ENCODE results near the gene APOBEC3A. TPM values are rescaled to one million over a fixed set of nuclear protein-coding genes. Genes with fewer than 3 reads are reported as not detected.

The APOBEC3A gene
- total RNA-seq, 1 experiment from 2014 or later: not detected

DNA sequence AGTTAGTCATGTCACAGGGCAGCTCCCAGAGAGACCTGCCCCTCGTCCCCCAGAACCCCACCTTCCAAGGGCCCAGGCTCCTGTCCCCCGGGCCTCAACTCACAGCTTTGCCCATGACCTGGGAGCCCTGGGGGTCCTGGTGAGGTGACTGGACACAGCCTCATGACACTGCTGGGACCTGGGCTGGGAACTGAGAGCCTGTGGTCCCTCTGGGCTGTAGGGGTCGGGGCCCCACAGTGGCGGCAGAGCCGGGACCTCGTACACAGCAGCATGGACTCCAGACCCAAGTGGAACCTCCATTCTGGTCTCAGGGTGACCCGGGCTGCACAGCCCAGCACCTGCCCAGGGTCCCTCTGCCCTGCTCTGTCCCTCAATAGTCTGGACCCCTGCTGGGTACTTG is 6.9 kb downstream of the APOBEC3A start:
- H3K36me3 ChIP-seq (ENCODE audit: control insufficient read depth, insufficient read depth, low read length): no peaks in the 10 kb centered on the region
- H3K9me3 Mint-ChIP-seq (ENCODE audit: unreplicated experiment): no peaks in the 10 kb centered on the region
- CTCF ChIA-PET: interaction anchor here (0.6 to 0.9 kb wide), 2 partner anchors 94 to 101 kb away, joined by 3 to 4 read pairs; no protein-coding TSS in a partner anchor
- peaks cover 19% of the 10 kb centered on the region for H3K4me1 ChIP-seq
- H3K27ac Mint-ChIP-seq (ENCODE audit: unreplicated experiment): peak overlapping the region; percentile 42
- H3K4me3 Mint-ChIP-seq (ENCODE audit: unreplicated experiment): no peak overlapping the region
- H3K36me3 Mint-ChIP-seq (ENCODE audit: insufficient read depth, unreplicated experiment): no peaks in the 10 kb centered on the region
- POLR2A ChIA-PET: no interaction called here
- BruUV-seq (replicated peaks): no TSS peak
- no peaks in the 10 kb centered on the region for H3K9me3 ChIP-seq
- TF ChIP-seq, protein P1, sequence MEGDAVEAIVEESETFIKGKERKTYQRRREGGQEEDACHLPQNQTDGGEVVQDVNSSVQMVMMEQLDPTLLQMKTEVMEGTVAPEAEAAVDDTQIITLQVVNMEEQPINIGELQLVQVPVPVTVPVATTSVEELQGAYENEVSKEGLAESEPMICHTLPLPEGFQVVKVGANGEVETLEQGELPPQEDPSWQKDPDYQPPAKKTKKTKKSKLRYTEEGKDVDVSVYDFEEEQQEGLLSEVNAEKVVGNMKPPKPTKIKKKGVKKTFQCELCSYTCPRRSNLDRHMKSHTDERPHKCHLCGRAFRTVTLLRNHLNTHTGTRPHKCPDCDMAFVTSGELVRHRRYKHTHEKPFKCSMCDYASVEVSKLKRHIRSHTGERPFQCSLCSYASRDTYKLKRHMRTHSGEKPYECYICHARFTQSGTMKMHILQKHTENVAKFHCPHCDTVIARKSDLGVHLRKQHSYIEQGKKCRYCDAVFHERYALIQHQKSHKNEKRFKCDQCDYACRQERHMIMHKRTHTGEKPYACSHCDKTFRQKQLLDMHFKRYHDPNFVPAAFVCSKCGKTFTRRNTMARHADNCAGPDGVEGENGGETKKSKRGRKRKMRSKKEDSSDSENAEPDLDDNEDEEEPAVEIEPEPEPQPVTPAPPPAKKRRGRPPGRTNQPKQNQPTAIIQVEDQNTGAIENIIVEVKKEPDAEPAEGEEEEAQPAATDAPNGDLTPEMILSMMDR (IDR thresholded peaks at IDR 0.05; ENCODE audit: insufficient read depth in 1 of 2, low read depth in 1 of 2, low read length in 1 of 2, severe bottlenecking in 1 of 2, unreplicated experiment in 1 of 2): no peak
- intact Hi-C loops (cut with micrococcal nuclease; ENCODE audit: unreplicated experiment): loop anchor here (2.0 kb wide), 1 partner anchor 40 kb away; no protein-coding TSS in a partner anchor
- H3K27me3 ChIP-seq (replicated peaks; ENCODE audit: control insufficient read depth, insufficient read depth, low read length): no peaks in the 10 kb centered on the region
- H3K27me3 Mint-ChIP-seq (ENCODE audit: insufficient read depth, unreplicated experiment): no peaks in the 10 kb centered on the region
- DNase-seq: no peak
- no peak overlapping the region for H3K4me3 ChIP-seq (ENCODE audit: low read depth, low read length)
- peaks cover 13% of the 10 kb centered on the region for H3K4me1 Mint-ChIP-seq (ENCODE audit: low read depth, unreplicated experiment)

DNA sequence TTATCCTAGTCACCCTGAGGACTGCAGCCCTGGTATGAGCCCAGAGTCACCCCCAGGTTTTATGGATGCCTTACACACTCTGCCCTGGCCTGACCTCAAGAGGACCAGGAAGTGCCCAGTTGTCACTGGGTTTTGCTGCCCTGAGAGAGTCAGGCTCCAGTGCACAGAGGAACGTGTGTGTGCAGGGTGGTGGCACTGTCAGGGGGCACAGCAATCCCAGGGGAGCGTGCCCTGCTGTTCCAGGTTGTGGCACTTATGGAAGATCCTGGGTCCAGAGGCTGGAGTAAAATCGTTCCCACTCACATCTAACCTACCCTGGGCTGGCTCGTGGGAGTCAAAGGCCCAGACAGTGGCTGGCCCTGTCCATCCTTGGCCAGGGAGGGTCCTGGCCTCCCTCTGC is 7.6 kb downstream of the APOBEC3A start:
- DNase-seq: no peak
- Histone ChIP-seq H3K4me1 (peaks cover 19% of the 10 kb centered on the region), H3K27me3 (replicated peaks; ENCODE audit: control insufficient read depth, insufficient read depth, low read length) (no peaks in the 10 kb centered on the region), H3K4me3 (ENCODE audit: low read depth, low read length) (no peak overlapping the region), H3K9me3 (no peaks in the 10 kb centered on the region), H3K36me3 (ENCODE audit: control insufficient read depth, insufficient read depth, low read length) (no peaks in the 10 kb centered on the region)
- Mint-ChIP-seq H3K9me3 (ENCODE audit: unreplicated experiment) (no peaks in the 10 kb centered on the region), H3K4me1 (ENCODE audit: low read depth, unreplicated experiment) (peaks cover 13% of the 10 kb centered on the region), H3K27ac (ENCODE audit: unreplicated experiment) (no peak overlapping the region), H3K27me3 (ENCODE audit: insufficient read depth, unreplicated experiment) (no peaks in the 10 kb centered on the region), H3K4me3 (ENCODE audit: unreplicated experiment) (no peak overlapping the region), H3K36me3 (ENCODE audit: insufficient read depth, unreplicated experiment) (no peaks in the 10 kb centered on the region)
- TF ChIP-seq, protein P1 (IDR thresholded peaks at IDR 0.05; ENCODE audit: insufficient read depth in 1 of 2, low read depth in 1 of 2, low read length in 1 of 2, severe bottlenecking in 1 of 2, unreplicated experiment in 1 of 2): no peak
- POLR2A ChIA-PET: no interaction called here
- intact Hi-C loops (cut with micrococcal nuclease; ENCODE audit: unreplicated experiment): loop anchor here (2.0 kb wide), 1 partner anchor 40 kb away; no protein-coding TSS in a partner anchor
- CTCF ChIA-PET: no interaction called here
- BruUV-seq (replicated peaks): no TSS peak

DNA sequence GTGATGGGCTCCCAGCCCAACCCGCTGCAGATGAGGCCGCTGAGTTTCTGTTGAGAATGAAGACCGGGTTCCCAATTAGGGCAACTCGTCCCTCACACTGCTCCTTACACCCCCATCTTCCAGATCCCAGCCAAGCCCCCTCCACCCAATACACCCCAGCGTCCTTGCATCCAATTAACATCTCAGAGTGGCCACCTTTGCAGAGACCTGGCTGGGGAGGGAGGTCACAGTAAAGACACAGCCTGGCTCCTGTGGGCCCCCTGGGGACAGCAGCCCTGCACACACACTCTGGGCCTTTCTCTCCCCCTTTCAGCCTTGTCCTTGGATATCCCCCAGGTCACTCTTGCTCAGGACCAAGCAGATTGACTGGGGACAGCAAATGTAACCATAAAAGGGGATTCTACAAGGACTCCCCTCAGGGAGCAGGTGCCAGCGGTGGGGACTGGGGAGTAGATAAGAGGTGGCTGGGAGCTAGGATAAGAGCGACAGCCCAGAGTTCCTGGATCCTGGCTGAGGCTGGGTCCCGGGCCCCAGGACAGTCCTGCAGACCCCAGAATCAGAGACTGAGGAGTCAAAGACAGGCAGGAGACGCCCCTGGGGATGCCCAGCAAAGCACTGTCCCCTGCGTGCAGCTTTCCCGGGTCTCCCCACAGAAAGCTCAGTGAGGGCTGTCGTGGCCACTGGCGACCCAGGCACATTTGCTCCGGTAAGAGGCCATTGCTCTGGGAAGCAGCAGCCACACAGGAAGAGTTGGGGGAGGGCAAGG is 8.4 kb downstream of the APOBEC3A start:
- H3K4me3 Mint-ChIP-seq (ENCODE audit: unreplicated experiment): no peak overlapping the region

More for the DNA sequence above, 8.4 kb downstream of the APOBEC3A start:
- DNase-seq: no peak
- Mint-ChIP-seq H3K4me1 (ENCODE audit: low read depth, unreplicated experiment) (peaks cover 13% of the 10 kb centered on the region), H3K36me3 (ENCODE audit: insufficient read depth, unreplicated experiment) (peaks cover 4% of the 10 kb centered on the region), H3K9me3 (ENCODE audit: unreplicated experiment) (no peaks in the 10 kb centered on the region), H3K27ac (ENCODE audit: unreplicated experiment) (no peak overlapping the region), H3K27me3 (ENCODE audit: insufficient read depth, unreplicated experiment) (no peaks in the 10 kb centered on the region)
- ChIA-PET POLR2A (no interaction called here), CTCF (no interaction called here)
- H3K4me1 ChIP-seq: peaks cover 19% of the 10 kb centered on the region
- TF ChIP-seq, protein P1 (IDR thresholded peaks at IDR 0.05; ENCODE audit: insufficient read depth in 1 of 2, low read depth in 1 of 2, low read length in 1 of 2, severe bottlenecking in 1 of 2, unreplicated experiment in 1 of 2): no peak
- no peak overlapping the region for H3K4me3 ChIP-seq (ENCODE audit: low read depth, low read length)
- H3K9me3 ChIP-seq: no peaks in the 10 kb centered on the region
- no TSS peak for BruUV-seq (replicated peaks)
- intact Hi-C loops (cut with micrococcal nuclease; ENCODE audit: unreplicated experiment): loop anchor here (2.0 kb wide), 1 partner anchor 41 kb away; no protein-coding TSS in a partner anchor
- H3K36me3 ChIP-seq (ENCODE audit: control insufficient read depth, insufficient read depth, low read length): no peaks in the 10 kb centered on the region
- no peaks in the 10 kb centered on the region for H3K27me3 ChIP-seq (replicated peaks; ENCODE audit: control insufficient read depth, insufficient read depth, low read length)

Measured in Caco-2 (cell line).